ENCODE data around the gene OR10AD1. TPM values are rescaled to one million over a fixed set of nuclear protein-coding genes. Genes with fewer than 3 reads are reported as not detected.

The OR10AD1 gene
- total and polyA plus RNA-seq, 2 donors (not counting 1 experiment from before 2014, with no cell fraction given) = not detected

- H2AFZ ChIP-seq (ENCODE audit: low read length) = no peak overlapping the region
- no peaks in the 10 kb centered on the region for H4K20me1 ChIP-seq (ENCODE audit: control insufficient read depth, extremely low read depth, insufficient read depth, low read length)
- no peak overlapping the region for H3K27ac ChIP-seq (ENCODE audit: insufficient read depth, low read length)
- DNase-seq (ENCODE audit: low read depth in 2 of 2) = no peak
- no peak for TF ChIP-seq EZH2 (IDR thresholded peaks at IDR 0.05; ENCODE audit: low read length, missing control alignments)
- TF ChIP-seq CTCF (conservative IDR thresholded peaks at IDR 0.05 in 1 of 2, IDR thresholded peaks at IDR 0.05 in 1 of 2; ENCODE audit: low read depth in 1 of 2, low read length in 2 of 2) = no peak
- H3K36me3 ChIP-seq (ENCODE audit: control insufficient read depth, insufficient read depth, low read length) = no peaks in the 10 kb centered on the region
- H3K9ac ChIP-seq (ENCODE audit: insufficient read depth, low read length) = no peak overlapping the region
- peaks cover 2% of the 10 kb centered on the region for H3K4me1 ChIP-seq (ENCODE audit: control insufficient read depth, extremely low read depth, insufficient read depth, low read length)
- no peak overlapping the region for H3K4me3 ChIP-seq (replicated peaks in 1 of 4; ENCODE audit: control extremely low read depth in 1 of 4, insufficient read depth in 1 of 4, low read depth in 3 of 4, low read length in 4 of 4)
- no peaks in the 10 kb centered on the region for H3K9me3 ChIP-seq (ENCODE audit: control insufficient read depth, insufficient read depth, low read depth, low read length)
- no peak overlapping the region for H3K4me2 ChIP-seq (ENCODE audit: extremely low read depth, insufficient read depth, low read length)
- H3K79me2 ChIP-seq (ENCODE audit: control insufficient read depth, insufficient read depth, low read length) = no peaks in the 10 kb centered on the region
- H3K27me3 ChIP-seq (ENCODE audit: control insufficient read depth, insufficient read depth, low read length) = peaks cover 3% of the 10 kb centered on the region
Observed at GRCh38 chr12:48193623-48194022, 9.5 kb downstream of the OR10AD1 start.

GRCh38 chr12:48192861-48193260 is 10.2 kb downstream of the OR10AD1 start:
- no peak overlapping the region for H3K4me3 ChIP-seq (replicated peaks in 1 of 4; ENCODE audit: control extremely low read depth in 1 of 4, insufficient read depth in 1 of 4, low read depth in 3 of 4, low read length in 4 of 4)
- DNase-seq (ENCODE audit: low read depth in 2 of 2) = peak in 1 of 2 donors; percentile 23

GRCh38 chr12:48191096-48191495 is 12.0 kb downstream of the OR10AD1 start:
- Histone ChIP-seq H3K27me3 (ENCODE audit: control insufficient read depth, insufficient read depth, low read length) (peaks cover 11% of the 10 kb centered on the region), H3K9ac (ENCODE audit: insufficient read depth, low read length) (no peak overlapping the region), H2AFZ (ENCODE audit: low read length) (no peak overlapping the region), H3K4me3 (replicated peaks in 1 of 4; ENCODE audit: control extremely low read depth in 1 of 4, insufficient read depth in 1 of 4, low read depth in 3 of 4, low read length in 4 of 4) (no peak overlapping the region), H4K20me1 (ENCODE audit: control insufficient read depth, extremely low read depth, insufficient read depth, low read length) (no peaks in the 10 kb centered on the region), H3K9me3 (ENCODE audit: control insufficient read depth, insufficient read depth, low read depth, low read length) (no peaks in the 10 kb centered on the region), H3K4me1 (ENCODE audit: control insufficient read depth, extremely low read depth, insufficient read depth, low read length) (no peaks in the 10 kb centered on the region), H3K36me3 (ENCODE audit: control insufficient read depth, insufficient read depth, low read length) (no peaks in the 10 kb centered on the region), H3K79me2 (ENCODE audit: control insufficient read depth, insufficient read depth, low read length) (no peaks in the 10 kb centered on the region), H3K4me2 (ENCODE audit: extremely low read depth, insufficient read depth, low read length) (no peak overlapping the region), H3K27ac (ENCODE audit: insufficient read depth, low read length) (no peak overlapping the region)
- TF ChIP-seq CTCF (conservative IDR thresholded peaks at IDR 0.05 in 1 of 2, IDR thresholded peaks at IDR 0.05 in 1 of 2; ENCODE audit: low read depth in 1 of 2, low read length in 2 of 2) (no peak), EZH2 (IDR thresholded peaks at IDR 0.05; ENCODE audit: low read length, missing control alignments) (no peak)
- no peak for DNase-seq (ENCODE audit: low read depth in 2 of 2)

More at GRCh38 chr12:48192861-48193260, 10.2 kb downstream of the OR10AD1 start:
- Histone ChIP-seq H3K27ac (ENCODE audit: insufficient read depth, low read length) (no peak overlapping the region), H3K9me3 (ENCODE audit: control insufficient read depth, insufficient read depth, low read depth, low read length) (no peaks in the 10 kb centered on the region), H3K4me2 (ENCODE audit: extremely low read depth, insufficient read depth, low read length) (no peak overlapping the region), H3K27me3 (ENCODE audit: control insufficient read depth, insufficient read depth, low read length) (peaks cover 5% of the 10 kb centered on the region), H2AFZ (ENCODE audit: low read length) (no peak overlapping the region), H4K20me1 (ENCODE audit: control insufficient read depth, extremely low read depth, insufficient read depth, low read length) (no peaks in the 10 kb centered on the region), H3K36me3 (ENCODE audit: control insufficient read depth, insufficient read depth, low read length) (no peaks in the 10 kb centered on the region), H3K9ac (ENCODE audit: insufficient read depth, low read length) (no peak overlapping the region), H3K4me1 (ENCODE audit: control insufficient read depth, extremely low read depth, insufficient read depth, low read length) (no peaks in the 10 kb centered on the region), H3K79me2 (ENCODE audit: control insufficient read depth, insufficient read depth, low read length) (no peaks in the 10 kb centered on the region)
- TF ChIP-seq EZH2 (IDR thresholded peaks at IDR 0.05; ENCODE audit: low read length, missing control alignments) (no peak), CTCF (conservative IDR thresholded peaks at IDR 0.05 in 1 of 2, IDR thresholded peaks at IDR 0.05 in 1 of 2; ENCODE audit: low read depth in 1 of 2, low read length in 2 of 2) (no peak)

Data from fibroblast of lung (primary cell).